HG03378 (cell line): ENCODE measurements around the gene LRRK1.

Experiments
- ATAC-seq: cut with Tn5 transposase; IDR thresholded peaks from one replicate; pipeline ENCODE4 v1.9.1; 2021; ENCODE audit warnings: mild to moderate bottlenecking, moderate library complexity; ENCODE audit not compliant: unreplicated experiment

Gene LRRK1

GRCh38 chr15:100918690-100919480 is at the start of gene LRRK1:
Gene LRRK1, plus strand, starts transcription at chr15:100919357. Its CDS starts 5,276 bp downstream, at chr15:100924633.
- no peak for ATAC-seq

- no peak for ATAC-seq
Observed at GRCh38 chr15:100873029-100873677, 46.0 kb upstream of the LRRK1 start.

GRCh38 chr15:100875495-100875894 is 43.7 kb upstream of the LRRK1 start:
- ATAC-seq = no peak

- ATAC-seq = no peak
Observed at GRCh38 chr15:100875976-100876375, 43.2 kb upstream of the LRRK1 start.

- no peak for ATAC-seq
Observed at GRCh38 chr15:100877551-100877950, 41.6 kb upstream of the LRRK1 start.

- ATAC-seq = no peak
Observed at GRCh38 chr15:100878130-100878529, 41.0 kb upstream of the LRRK1 start.

- no peak for ATAC-seq
Observed at GRCh38 chr15:100878648-100879047, 40.5 kb upstream of the LRRK1 start.

- ATAC-seq = no peak
Observed at GRCh38 chr15:100879061-100879463, 40.1 kb upstream of the LRRK1 start.

GRCh38 chr15:100879464-100880138 is 39.6 kb upstream of the LRRK1 start, which contains the start of gene ALDH1A3:
Gene ALDH1A3, plus strand, starts transcription at chr15:100879831. Its CDS starts 77 bp downstream, at chr15:100879908.
- ATAC-seq = no peak

- ATAC-seq = no peak
Observed at GRCh38 chr15:100880139-100880896, 38.8 kb upstream of the LRRK1 start.

- ATAC-seq = no peak
Observed at GRCh38 chr15:100880897-100881242, 38.3 kb upstream of the LRRK1 start.

GRCh38 chr15:100881573-100882336 is 37.4 kb upstream of the LRRK1 start:
- ATAC-seq = no peak

GRCh38 chr15:100885116-100885515 is 34.0 kb upstream of the LRRK1 start:
- ATAC-seq = no peak

- ATAC-seq = no peak
Observed at GRCh38 chr15:100885811-100886210, 33.3 kb upstream of the LRRK1 start.

- ATAC-seq = no peak
Observed at GRCh38 chr15:100887211-100887913, 31.8 kb upstream of the LRRK1 start.

GRCh38 chr15:100889385-100890050 is 29.6 kb upstream of the LRRK1 start:
- no peak for ATAC-seq

GRCh38 chr15:100890051-100890720 is 29.0 kb upstream of the LRRK1 start:
- no peak for ATAC-seq

- no peak for ATAC-seq
Observed at GRCh38 chr15:100890850-100891249, 28.3 kb upstream of the LRRK1 start.
